GM12873 (cell line): ENCODE measurements around the gene GRAMD4.

Experiments
- CTCF ChIP-seq: IDR thresholded peaks from 2 replicates; pipeline ENCODE4 v1.5.1; 2012; ENCODE audit warnings: low read depth, mild to moderate bottlenecking, moderate library complexity, low read length, control low read depth; ENCODE audit not compliant: insufficient read depth; ENCODE audit errors: missing control alignments

The GRAMD4 gene

GRCh38 chr22:46626356-46626755 is 6.2 kb downstream of the GRAMD4 start:
- no peak for TF ChIP-seq CTCF

DNA sequence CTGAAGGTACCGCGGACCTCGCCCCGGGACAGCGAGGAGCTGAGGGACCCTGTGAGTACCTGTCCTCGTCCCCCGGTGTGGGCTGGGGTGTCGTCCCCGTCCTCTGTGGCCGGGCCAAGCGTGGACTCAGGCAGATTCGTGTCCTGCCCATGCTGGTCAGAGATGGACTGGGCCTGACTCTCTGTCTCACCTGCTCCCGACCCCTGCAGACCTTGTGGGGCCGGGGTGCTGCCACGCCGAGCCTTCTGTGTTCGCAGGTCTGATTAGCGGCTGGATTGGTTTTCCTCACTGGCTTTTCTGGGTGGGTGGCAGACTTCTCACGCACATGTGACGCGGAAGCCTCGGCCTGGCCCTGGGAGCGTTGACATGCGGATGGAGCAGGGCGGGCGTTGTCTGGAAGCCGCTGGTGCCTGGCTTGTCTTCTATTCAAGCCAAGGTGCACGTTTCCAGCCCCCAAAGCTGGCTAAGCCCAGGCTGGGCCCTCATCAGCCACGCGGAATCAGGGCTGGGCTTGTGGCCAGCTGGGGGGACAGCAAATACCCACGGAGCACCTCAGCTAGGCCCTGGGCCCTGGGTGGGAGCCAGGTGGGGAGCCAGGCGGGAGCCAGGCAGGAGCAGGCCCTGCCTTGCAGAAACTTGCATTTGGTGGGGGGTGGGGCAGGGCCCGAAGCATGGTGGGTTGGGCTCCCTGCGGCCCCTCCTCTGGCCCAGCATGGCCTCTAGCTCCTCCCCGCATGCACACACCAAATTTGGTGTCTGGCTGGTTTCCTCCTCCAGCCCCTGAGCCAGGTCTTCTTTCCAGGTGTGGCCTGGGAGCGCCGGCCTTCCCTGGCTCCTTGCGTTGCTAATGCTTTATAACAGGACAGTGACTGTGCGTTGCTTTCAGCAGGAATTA is 7.0 kb downstream of the GRAMD4 start:
- no peak for TF ChIP-seq CTCF

GRCh38 chr22:46627806-46628482 is 7.8 kb downstream of the GRAMD4 start:
- no peak for TF ChIP-seq CTCF

- no peak for TF ChIP-seq CTCF
Observed at GRCh38 chr22:46628756-46629155, 8.6 kb downstream of the GRAMD4 start.

GRCh38 chr22:46629291-46629690 is 9.1 kb downstream of the GRAMD4 start:
- no peak for TF ChIP-seq CTCF

DNA sequence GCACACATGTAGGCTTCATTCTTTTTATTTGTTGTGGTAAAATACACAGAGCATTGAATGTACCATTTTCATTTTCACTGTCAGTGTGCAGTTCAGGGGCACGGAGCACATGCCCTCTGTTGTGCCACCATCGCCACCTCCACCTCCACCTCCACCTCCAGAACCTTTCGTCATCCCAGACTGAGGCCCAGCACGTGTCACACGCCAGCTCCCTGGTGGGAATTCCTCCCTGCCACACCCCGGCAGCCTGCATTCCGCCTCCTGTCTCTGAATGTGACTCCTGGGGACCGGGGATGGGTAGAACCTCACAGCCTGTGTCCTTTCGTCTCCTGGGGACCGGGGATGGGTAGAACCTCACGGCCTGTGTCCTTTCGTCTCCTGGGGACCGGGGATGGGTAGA is 10.9 kb downstream of the GRAMD4 start:
- TF ChIP-seq CTCF, result no peak

DNA sequence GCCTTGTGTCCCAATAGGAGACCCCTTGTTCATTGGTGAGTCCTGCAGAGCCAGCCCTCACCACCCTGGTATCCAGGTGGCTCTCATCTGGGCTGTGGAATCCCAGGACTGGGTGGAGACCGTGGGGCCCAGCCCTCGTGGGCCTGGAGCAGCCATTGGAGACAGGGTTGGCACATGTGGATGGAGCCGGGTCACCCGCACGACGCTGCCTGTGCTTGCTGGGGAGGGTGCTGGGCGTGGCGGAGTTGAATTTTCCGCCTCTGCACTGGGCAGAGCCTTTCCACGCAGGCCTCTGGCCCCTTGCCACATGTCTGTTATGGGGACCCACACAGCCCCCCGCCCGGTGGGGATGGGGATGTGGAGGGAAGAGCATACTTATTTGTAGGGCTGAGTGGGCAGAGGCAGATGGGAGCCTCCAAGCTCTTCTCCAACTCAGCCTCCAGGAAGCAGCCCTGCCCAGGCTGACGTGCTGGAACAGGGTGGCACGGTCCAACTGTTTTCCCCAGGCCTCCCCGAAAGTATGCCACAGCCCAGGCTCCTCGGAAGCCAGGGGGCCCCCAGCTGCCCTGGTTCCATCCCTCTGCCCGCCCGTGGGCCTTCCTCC is 12.6 kb downstream of the GRAMD4 start:
- no peak for TF ChIP-seq CTCF
